Omental fat pad (tissue), 4 donors: ENCODE measurements around the gene NUDT13. TPM values are rescaled to one million over a fixed set of nuclear protein-coding genes. Genes with fewer than 3 reads are reported as not detected.

ENCODE experiments used
- ATAC-seq: fragments of 150-250 bp; one replicate; pipeline ENCODE4 v1.9.1; 2016; ENCODE audit warnings: mild to moderate bottlenecking, moderate library complexity; ENCODE audit not compliant: low FRiP score
- DNase-seq: peaks from one replicate; pipeline ENCODE4 v3.0.0-alpha.2; 2019; ENCODE audit warnings: low spot score
- total RNA-seq, 4 donors: library from RNA; depleted of rRNA; stranded (reverse); fragments of >200 nt; gene quantifications; one replicate each; pipeline ENCODE4 v1.1.0, GENCODE V29; 2016
- TF ChIP-seq, protein P1 (sequence below), 3 donors: fragments of 450-650 bp; IDR thresholded peaks; one replicate each; pipeline ENCODE4 v1.5.1; 2016 to 2017; ENCODE audit warnings: antibody characterized with exemption in 3 of 3, mild to moderate bottlenecking in 3 of 3, moderate library complexity in 2 of 3

Gene NUDT13
- 1 to 10 TPM; 1.6 to 2.4 (median 2.2) TPM for total RNA-seq

DNA sequence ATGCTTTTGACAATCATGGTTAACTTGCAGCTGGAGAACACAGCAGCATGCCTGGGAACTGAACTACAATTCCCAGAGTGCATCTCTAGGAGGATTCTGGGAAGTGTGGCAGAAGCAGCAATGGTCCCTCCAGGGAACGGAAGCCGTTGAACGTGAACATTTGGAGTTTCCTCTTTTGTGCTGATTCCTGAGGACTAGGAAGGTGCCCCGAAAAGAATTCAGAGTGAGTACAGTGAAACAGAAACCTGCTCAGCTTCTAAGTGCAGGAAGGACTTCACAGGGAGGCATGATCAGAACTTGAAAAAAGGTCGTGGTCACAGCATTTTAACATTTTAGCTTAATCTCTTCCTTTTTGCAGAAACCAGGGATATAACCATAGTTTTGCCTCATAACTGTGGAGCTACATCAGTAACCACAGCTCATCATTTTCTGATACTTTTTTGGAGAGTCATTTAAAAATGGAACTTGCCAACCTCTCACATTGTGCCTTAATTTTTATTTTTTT is at the start of gene NUDT13:
Gene NUDT13 (plus strand): TSS at position 111 of the 505 bp plus-strand sequence. CDS start 3,911 bp downstream, outside the sequence.
- DNase-seq (no peak), ATAC-seq (peak; percentile 88)
- TF ChIP-seq, protein P1, sequence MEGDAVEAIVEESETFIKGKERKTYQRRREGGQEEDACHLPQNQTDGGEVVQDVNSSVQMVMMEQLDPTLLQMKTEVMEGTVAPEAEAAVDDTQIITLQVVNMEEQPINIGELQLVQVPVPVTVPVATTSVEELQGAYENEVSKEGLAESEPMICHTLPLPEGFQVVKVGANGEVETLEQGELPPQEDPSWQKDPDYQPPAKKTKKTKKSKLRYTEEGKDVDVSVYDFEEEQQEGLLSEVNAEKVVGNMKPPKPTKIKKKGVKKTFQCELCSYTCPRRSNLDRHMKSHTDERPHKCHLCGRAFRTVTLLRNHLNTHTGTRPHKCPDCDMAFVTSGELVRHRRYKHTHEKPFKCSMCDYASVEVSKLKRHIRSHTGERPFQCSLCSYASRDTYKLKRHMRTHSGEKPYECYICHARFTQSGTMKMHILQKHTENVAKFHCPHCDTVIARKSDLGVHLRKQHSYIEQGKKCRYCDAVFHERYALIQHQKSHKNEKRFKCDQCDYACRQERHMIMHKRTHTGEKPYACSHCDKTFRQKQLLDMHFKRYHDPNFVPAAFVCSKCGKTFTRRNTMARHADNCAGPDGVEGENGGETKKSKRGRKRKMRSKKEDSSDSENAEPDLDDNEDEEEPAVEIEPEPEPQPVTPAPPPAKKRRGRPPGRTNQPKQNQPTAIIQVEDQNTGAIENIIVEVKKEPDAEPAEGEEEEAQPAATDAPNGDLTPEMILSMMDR (IDR thresholded peaks at IDR 0.05): no peak

DNA sequence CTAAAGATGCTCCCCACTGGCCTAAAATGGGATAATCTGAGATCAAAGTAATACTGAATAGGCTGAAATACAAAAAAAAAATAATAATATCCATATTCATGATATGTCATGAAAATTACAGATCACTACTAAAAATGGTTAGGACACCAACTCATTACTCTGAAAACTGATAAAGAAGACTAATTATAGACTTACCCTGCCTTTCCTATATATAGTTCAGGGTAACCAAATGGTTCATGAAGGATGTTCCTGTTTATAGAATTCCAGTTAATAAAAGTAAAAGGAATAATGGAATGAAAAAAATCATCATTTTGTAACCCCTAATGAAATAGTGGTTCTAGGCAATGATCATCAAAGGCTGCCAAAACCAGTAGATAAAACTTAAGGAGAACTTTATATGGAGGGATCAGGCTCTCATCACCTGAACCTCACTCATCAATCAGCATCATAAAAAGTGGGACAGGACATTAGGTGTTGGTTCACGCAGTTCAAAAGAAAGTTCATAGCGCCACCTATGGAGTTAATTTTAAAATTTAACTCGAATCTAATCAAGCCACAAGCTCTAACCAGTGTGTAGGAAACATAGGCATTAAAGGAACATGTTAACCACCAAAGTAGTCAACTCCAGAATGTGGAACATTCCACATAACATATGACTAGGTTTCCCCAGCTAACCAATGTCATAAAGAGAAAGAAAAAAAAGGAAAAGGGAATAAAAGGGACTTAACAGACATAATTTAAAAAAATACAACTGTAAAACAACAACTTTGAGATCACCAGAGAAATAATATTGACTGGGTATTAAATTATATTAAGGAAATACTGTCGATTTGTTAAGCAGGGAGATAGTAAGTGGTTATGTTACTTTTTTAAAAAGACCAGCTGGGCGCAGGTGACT is 49.3 kb upstream of the NUDT13 start:
- TF ChIP-seq, protein P1 (IDR thresholded peaks at IDR 0.05): no peak
- no peak for DNase-seq
- no peak for ATAC-seq

DNA sequence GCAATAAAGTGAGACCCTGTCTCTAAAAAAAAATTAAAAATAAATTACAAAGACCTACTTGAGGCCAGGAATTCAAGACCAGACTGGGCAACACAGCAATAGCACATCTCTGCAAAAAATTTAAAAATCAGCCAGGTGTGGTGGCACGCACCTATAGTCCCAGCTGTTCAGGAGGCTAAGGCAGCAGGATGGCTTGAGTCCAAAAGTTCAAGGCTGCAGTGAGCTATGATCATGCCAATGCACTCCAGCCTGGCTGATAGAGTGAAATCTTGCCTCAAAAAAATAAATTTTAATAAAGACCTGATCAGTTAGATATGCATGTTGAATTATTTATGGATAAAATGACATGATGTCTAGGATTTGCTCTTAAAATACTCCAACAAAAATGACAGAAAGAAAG is 48.5 kb upstream of the NUDT13 start:
- ATAC-seq: no peak
- TF ChIP-seq, protein P1 (IDR thresholded peaks at IDR 0.05): no peak

DNA sequence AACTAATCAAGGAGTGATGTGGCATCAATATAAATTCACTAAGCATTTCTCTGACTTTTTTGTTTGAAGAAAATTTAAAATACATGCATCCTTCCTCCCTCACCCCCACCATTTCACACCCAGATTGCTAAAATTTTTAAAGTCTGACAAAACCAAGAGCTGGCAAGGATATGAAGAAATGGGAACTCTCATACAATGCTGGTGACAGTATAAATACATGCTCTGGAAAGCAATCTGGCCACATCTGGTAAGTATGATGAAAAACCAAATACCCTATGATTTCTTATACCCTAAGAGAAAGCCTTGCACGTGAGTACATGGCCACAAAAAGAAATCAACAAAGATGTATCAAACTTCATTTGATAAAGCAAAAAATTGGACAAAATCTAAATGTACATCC is 44.8 kb upstream of the NUDT13 start:
- ATAC-seq: no peak
- TF ChIP-seq, protein P1 (IDR thresholded peaks at IDR 0.05): no peak

More for the DNA sequence above, 48.5 kb upstream of the NUDT13 start:
- DNase-seq: no peak

DNA sequence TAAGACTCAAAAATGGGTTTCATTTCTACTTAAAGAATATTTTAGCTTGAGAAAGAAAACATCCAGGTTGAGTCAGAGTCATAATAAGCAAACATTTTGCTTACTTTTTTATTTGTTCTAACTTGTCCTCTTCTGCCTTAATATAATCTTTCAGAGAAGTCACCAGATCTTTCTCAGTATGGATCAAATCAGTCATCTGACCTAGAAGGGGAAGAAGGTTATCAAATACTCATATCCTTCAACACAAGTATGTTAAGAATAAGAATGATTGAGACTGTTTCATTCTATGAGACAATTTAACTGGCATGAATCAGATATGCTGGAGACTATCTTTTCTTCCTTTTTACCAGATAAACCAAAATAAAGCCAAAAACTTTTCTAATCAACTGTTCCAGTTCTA is 36.6 kb upstream of the NUDT13 start:
- DNase-seq (no peak), ATAC-seq (no peak)
- TF ChIP-seq, protein P1 (IDR thresholded peaks at IDR 0.05): no peak

More for the DNA sequence above, 44.8 kb upstream of the NUDT13 start:
- no peak for DNase-seq

DNA sequence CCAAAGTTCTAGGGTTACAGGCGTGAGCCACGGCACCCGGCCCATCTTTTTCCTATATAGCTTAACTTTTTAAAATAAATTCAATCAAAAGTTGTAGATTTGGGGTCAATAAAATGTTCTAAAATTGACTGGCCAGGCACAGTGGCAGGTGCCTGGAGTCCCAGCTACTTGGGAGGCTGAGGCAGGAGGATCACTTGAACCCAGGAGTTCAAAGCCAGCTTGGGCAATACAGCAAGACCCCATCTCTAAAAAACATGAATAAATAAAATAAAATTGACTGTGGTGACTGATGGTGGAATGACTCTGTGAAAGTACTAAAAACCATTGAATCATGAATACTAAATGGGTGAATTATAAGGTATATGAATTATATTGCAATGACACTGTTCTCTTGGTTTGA is 34.4 kb upstream of the NUDT13 start:
- no peak for DNase-seq
- TF ChIP-seq, protein P1 (IDR thresholded peaks at IDR 0.05): no peak
- ATAC-seq: no peak
